ENCODE data around the gene LEMD1.
"Not testable (repeated sequence)": the region's sequence is repeated elsewhere in the genome, so short reads cannot be mapped to it uniquely, and the experiment has no call there.

Gene LEMD1

GRCh38 chr1:205376739-205377138 lies 45.1 kb downstream of the LEMD1 start:
- DNase-seq = no peak

DNA sequence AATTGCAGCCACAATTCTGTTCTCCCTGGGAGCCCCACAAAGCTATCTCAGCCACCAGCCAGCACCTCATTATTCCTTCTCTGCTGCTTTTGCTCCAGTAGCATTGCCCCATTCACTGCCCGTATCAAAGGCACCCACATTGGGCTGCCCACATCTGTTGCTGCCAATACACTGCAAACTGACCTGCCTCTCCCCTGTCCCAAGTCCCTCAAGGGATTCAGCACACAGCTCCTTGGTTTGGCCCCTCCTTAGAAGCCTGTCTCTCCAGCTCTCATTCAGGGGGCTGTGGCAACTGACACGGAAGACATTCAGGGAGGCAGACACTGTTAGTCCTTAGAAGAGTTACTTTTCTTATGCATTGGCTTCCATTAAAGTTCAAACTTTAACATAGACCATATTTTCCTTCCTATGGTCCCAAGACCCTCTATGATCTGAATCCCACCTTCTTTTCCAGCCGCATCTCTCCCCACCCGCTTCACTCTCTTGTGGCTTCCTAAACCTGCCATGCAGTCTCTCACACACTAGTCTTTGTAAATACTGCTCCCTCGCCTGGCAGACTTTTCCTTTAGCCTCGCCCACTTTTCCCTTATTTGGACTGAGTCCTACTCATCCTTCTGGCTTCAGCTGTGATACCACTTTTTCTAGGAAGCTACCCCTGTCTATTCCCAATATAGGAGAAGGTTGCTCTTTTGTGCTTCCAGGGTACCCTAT lies 45.9 kb downstream of the LEMD1 start:
- DNase-seq = peak; percentile 69

DNA sequence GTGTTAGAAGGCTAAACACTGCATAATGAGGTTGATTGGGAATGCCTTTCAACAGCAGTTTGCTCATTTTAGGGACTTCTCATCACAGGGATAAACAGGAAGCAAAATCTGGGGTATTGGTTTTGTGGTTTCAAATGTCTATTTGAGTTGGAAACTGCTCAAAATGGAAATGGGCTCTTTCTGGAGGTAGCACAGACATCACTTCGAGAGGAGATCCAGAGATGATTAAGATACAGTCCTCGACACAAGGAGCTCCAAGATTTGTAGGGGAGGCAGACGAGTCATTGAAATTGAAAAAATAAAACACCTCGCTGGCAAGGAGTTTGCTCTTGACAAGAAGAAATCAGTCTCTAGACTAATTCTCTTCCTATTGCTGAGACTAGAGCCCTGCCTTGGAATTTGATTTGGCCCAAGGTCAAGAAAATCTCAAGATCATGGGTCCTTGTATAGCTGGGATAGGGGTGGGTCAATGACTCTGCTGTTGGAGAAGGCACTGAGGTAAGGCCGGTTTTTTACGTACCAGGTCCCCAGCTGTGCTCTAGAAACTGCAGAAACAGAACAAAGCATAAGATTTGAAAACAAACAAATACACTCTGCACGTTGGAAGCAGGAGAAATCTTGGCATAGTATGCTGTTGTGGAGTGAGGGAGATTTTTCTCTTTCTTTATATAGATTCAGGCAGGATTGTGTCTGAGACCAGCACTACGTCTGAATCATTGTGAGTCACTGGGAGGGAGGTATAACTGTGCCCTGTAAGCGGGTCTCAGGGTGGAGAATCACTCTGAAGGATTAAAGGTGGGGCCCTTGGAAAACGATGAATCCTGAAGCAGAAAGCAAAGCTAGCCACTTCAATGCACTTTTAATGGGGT lies 47.4 kb downstream of the LEMD1 start:
- DNase-seq = no peak

GRCh38 chr1:205373798-205374175 lies 48.1 kb downstream of the LEMD1 start:
- no peak for DNase-seq

DNA sequence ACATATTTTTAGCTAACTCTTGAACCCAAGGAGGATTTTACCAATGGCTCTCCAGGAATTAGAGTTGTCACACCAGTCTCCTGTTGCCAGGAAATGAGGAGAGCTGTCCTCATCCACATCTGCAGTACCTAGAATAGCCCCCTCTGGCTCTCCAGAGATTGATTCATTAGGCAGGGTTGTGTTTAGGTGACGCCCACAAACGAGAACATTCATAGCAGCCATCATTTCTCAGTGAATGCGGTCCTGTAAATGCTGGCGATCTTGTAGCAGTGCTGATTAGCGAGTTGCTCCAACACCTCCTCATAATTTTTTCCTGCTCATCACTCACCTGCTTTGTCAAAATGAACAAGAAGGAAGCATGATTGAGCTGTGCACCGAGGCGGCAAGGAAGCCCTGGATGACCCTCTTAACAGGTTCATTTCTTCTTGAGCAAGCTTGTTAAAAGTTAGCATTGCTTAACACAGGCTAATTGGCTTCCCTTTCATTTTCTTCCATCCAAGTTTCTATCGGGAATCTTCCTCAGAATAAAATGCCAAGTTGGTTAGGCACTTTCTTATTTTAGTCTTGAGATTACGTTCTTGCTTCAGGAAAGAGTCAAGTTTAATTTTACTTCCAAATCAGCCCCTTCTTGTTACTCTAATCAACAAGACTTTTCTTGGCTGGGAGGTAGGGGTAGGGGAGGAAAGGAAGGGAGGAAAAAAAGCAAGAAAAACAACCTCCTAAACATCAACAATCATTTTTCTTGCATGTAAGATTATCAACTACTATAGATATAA lies 48.6 kb downstream of the LEMD1 start:
- no peak for DNase-seq

- no peak for DNase-seq
Measured at GRCh38 chr1:205371871-205372660, 49.8 kb downstream of the LEMD1 start.

DNA sequence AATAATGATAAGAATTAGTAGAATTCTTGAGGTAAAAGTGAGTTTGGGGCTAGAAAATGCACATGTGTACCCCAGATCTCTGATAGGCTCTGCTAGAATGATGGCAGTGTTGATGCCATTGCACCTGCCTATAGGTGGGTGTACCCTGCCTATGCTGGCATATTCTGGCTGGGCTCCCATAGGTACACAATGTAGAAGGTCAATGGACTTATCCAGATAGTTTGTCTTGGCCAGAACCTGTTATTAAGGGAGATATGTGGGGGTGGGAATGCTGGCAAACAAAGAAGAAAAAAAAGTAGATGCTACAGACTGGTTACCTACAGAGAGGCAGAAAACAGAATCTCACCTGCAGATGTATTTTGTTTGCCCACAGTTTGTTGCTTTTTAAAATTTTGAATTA lies 51.1 kb downstream of the LEMD1 start:
- DNase-seq = peak; percentile 77

DNA sequence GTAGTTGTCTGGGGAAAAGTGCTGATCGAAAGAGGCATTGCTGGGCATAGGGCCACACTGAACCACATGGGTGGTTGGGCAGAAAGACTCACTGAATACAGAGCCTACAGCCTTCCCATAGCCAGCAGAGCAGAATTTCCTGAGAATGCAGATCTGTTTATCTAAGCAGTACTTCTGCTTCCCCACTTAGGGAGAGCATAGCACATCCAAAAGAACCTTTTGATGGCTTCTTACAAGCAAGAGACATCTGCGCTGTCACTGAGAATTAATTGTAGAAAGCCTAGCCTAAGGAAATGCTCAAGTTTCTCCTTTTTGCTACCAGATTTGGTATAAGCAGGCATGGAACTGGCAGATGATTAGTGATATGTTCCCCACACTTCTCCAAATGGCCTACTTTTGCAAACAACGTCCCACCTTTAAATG lies 52.1 kb downstream of the LEMD1 start:
- no peak for DNase-seq

- DNase-seq = no peak
Measured at GRCh38 chr1:205368478-205368877, 53.4 kb downstream of the LEMD1 start.

DNA sequence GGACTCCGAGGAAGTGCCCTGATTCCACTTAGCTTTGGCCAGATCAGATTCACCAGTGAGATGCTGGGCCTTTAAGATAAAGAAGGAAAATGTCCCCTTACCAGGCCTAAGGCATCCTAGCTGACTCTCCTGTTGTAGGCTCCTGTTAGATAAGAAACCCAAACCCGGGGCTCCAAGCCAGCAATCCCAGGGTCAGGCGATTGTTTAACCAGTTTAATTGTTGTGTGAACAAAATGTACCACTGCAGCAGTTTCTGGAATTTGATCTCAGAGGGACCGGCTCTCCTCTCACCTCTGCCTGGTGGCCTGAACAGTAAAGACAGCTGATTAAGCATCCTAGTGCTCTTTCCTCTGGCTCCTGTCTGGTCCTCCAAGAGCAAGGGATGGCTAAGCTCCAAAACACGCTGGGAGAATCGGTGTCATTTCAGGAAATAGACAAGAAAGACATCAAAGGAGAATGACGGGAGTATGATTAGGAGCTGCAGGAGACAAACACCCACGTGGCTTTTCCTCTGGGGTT lies 55.9 kb downstream of the LEMD1 start:
- DNase-seq = peak; percentile 82

GRCh38 chr1:205365086-205365485 lies 56.8 kb downstream of the LEMD1 start:
- DNase-seq = not testable (repeated sequence)

DNA sequence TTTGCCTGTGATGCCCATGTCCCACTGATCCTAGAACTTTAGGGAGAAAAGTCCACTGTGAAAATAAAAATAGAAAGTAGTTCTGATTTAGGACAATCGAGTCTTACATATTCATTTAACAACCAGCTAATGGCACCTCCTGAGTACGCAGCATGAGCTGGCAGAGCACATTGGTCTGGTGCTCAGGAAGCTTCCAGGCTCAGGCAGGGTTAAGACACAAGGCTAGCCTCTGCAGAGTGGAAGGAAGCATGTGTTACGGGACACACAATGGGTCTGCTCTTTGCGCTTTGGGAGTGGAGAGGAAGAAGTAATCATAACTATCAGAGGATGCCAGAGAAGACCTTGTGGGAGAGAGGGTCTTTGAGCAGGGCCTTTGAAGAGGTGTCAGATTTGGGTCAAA lies 61.0 kb downstream of the LEMD1 start:
- no peak for DNase-seq

DNA sequence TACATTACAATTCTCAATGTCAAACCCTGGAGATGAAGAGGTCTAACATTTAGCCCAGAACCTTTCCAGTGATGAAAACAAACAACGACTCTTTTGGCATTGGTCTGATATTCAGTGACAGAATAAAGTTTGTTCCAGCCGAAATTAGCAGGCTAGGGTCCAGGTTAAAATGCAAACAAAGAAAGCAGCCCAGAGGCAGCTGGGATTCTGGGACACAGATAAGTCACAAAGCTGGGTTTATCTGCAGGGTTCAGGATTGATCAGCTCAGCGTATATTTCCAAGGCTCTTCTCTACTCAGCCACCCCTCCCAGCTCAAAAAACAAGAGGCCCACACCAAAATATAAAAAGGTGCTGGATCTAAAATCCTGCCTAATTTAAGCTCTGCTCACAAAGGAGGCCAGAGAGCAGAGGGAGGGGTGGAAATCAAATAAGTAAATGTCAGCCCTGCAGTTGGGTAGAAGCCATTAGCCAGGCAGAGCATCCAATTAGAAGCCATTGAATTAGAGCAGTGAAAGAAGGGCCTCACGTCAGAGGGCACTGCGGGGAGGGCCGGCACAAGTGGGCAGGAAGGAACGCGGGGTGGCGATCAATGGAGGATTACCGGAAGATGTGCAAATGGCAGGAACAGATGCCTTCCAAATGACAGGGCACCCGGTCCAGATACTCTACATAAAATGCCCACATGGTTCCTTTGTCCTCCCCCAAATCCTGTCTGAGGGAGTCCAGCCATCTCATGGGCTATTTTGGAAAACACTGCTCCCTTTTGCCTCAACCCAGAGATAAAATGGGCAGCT lies 61.9 kb downstream of the LEMD1 start:
- DNase-seq = peak; percentile 82

DNA sequence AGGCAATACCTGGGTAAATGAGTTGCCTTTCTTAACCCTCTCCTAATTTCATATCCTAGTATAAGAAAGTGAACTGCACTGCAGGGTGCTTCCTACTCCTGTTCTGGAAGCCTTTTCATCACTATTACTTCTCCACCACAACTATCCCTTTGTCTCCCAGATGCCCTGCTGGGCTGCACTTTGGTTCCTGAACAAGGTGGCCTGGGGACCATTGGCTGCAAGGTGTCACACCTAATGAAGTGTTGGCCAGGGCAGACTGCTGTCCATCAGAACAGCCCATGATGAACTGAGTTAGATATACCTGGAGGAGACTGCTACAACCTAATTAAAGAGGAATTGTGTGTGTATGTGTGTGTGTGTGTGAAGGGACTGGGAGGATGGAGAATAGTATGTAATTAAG lies 63.3 kb downstream of the LEMD1 start:
- DNase-seq = peak; percentile 20

- no peak for DNase-seq
Measured at GRCh38 chr1:205357567-205357966, 64.3 kb downstream of the LEMD1 start.

DNA sequence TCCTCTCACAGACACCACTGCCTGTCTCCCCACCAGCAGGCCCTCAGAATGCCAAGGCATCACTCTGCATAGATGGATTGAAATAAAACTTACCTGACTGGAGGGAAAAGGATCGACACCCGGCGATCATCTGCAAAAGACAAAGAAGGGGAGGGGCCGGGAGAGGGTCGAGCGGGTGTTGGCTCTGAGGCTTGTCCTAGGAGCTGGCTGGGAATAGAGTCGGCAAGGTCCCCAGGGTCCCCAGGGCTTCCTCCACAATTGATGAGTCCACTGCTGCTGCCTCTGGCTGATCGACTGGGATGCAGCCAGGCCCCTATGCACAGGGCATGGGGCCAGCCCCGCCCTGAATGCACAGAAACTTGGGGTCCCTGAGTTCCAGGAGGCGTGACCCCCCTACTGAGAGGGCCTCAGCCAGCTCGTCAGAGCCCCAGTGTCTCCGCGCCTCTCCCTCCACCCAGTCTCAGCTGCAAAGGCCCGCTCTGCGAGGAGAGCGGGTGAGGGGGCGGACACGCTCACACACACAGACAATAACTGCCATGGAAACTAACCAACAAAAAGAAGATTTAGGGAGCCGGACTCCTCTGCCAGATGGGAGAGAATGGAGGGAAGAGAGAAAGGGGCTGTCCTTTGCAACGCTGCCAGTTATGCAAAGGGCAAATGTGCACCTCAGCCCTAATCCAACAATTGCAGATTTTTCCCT lies 65.3 kb downstream of the LEMD1 start, which contains the start of gene KLHDC8A:
KLHDC8A (minus strand) TSS at position 483 of the 700 bp plus-strand sequence. CDS start 13,318 bp downstream, outside the sequence.
- DNase-seq = no peak

DNA sequence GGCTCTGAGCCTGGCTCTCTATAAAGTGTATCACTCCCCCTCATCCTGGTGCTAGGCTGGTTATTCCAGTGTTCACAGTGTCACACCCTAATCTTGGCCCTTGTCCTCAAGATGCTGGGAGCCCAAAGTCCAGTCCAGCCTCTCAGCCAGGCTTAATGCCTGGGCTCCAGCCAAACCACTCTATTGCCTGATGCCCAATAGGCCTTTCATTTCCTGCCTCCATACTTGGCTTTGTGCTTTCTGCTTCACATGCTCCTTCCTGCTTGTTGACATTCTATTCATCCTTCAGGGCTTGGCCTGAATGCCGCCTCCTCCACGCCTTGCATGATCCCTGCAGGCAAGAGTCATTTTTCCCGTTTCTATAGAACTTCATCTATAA lies 66.8 kb downstream of the LEMD1 start:
- DNase-seq = no peak

DNA sequence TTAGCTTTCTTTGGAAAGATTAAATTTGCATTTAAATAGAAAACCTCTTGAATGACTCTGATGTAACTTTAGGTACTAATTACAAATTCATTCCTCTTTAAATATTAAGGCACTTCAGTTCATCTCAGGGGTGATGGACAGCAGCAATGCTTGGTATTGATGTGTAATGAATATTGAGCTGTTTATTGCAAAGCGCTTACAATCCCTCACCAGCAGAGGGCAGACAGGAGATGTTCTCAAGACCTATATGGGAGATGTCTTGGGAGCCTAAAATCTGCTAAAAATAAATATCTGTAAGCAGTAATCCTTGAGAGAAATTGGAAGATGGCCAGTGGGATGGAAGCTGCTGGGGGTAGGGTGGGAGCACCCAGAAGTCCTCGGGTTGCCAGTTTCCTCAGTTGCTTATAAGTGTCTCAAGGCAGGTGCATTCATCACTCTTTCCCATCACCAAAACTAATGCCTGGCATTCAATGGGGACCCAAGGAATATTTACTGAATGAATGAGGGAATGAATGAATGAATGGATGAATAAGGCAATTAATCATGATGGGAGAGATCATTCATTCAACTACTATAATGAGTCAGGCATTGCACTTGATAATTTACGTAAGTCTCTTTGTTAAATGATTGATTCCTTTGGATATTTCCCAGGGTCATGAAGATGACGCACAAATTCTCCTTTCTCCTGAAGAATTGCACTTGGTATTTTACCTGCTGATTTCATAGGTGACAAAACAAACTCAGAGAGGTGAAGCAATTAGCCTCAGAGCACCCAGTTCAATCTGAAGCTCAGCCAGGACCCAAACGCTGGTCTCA lies 67.4 kb downstream of the LEMD1 start:
- DNase-seq = peak; percentile 71

DNA sequence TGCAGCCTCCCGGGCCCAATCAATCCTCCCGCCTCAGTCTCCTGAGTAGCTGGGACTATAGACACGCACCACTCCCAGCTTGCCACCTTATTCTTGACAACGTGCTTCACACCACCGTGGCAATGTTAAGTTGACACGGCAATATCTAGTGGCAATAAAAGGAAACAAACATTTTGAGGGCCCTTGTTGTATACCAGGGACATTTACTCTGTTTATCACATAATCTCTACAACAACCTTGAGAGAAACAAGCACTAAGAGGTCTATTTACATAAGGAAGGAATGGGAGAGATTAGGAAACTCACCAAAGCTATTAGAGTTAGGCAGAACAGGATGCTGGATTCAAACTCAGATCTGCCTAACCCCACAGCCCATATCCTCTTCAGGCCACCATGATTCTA lies 68.2 kb downstream of the LEMD1 start:
- no peak for DNase-seq

DNA sequence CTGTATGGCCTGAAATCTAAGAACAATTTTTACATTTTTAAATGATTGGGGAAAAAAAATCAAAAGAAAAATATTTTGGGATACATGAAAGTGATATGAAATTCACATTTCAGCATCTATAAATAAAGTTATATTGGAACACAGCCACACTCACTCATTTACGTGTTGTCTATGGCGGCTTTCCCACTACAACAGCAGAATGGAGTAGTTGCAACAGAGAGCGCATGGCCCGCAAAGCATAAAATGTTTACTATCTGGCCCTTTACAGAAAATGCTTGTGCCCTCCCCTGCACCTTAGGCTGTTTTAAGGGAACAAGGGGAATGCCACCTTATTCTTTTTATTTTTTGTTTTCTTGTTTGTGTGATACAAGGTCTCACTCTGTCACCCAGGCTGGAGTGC lies 68.7 kb downstream of the LEMD1 start:
- no peak for DNase-seq

Measured in NCI-H146 (cell line).